Measurements from ENCODE around the gene DSCAM. TPM values are rescaled to one million over a fixed set of nuclear protein-coding genes. Genes with fewer than 3 reads are reported as not detected.

Gene DSCAM
- total RNA-seq, 1 donor: not detected

DNA sequence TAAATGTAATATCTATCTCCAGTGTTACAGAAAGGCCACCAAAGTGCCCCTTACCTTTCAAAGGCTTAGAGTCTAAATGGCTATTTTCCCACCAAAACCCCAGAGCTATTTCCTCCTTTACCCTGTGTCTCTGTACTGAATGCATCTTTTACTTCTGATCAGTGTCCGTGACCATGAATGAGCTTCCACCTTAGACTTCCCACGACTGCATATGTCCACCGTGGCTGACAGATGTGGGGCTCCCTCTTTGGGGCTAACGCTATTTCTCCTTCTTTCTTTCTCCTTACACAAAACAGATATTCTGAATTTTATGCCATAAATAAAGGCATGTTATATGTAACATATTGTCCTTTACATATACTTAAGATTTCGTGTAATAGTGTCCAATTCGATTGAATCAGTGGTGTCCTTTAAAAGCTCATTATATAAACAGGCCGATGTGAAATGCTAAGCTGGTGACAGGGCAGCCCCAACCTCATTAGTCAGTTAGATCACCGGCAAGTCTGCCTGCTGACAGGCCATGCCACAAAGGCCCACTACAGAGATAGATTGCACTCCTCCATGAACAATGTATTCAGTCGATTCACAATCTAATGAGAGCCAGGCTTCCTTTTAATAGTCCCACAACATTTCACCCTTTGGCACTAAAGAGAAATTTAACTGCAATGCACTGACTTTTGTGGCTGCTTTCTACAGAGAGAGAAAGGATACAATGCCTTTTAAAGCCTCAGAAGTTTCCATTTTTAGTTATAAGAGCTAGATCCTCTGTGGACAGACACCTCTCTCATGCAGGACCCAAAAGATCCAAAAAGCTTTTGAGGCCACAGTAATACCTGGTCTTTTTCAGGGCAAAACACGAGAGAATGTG lies 681.8 kb downstream of the DSCAM start:
- H3K4me1 ChIP-seq (ENCODE audit: insufficient read depth, low read length): no peaks in the 10 kb centered on the region
- H3K36me3 ChIP-seq (ENCODE audit: insufficient read depth, low read length): no peaks in the 10 kb centered on the region
- no peak overlapping the region for H2AFZ ChIP-seq (ENCODE audit: low read length)
- TF ChIP-seq, protein P1, sequence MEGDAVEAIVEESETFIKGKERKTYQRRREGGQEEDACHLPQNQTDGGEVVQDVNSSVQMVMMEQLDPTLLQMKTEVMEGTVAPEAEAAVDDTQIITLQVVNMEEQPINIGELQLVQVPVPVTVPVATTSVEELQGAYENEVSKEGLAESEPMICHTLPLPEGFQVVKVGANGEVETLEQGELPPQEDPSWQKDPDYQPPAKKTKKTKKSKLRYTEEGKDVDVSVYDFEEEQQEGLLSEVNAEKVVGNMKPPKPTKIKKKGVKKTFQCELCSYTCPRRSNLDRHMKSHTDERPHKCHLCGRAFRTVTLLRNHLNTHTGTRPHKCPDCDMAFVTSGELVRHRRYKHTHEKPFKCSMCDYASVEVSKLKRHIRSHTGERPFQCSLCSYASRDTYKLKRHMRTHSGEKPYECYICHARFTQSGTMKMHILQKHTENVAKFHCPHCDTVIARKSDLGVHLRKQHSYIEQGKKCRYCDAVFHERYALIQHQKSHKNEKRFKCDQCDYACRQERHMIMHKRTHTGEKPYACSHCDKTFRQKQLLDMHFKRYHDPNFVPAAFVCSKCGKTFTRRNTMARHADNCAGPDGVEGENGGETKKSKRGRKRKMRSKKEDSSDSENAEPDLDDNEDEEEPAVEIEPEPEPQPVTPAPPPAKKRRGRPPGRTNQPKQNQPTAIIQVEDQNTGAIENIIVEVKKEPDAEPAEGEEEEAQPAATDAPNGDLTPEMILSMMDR (IDR thresholded peaks at IDR 0.05; ENCODE audit: extremely low read depth, low read depth, low read length): no peak
- no peak for DNase-seq (ENCODE audit: insufficient read length, low spot score, missing footprints)
- H3K9me3 ChIP-seq (ENCODE audit: low read depth, low read length): peaks cover 2% of the 10 kb centered on the region
- H3K4me2 ChIP-seq (ENCODE audit: insufficient read depth, low read length): no peak overlapping the region
- no peak overlapping the region for H3K4me3 ChIP-seq (ENCODE audit: insufficient read depth, low read length)
- H3K27me3 ChIP-seq (ENCODE audit: insufficient read depth, low read length): no peaks in the 10 kb centered on the region
- no peaks in the 10 kb centered on the region for H4K20me1 ChIP-seq (ENCODE audit: insufficient read depth, low read length)
- H3K79me2 ChIP-seq (ENCODE audit: insufficient read depth, low read length): no peaks in the 10 kb centered on the region
- H3K27ac ChIP-seq (ENCODE audit: low read depth, low read length): no peak overlapping the region

DNA sequence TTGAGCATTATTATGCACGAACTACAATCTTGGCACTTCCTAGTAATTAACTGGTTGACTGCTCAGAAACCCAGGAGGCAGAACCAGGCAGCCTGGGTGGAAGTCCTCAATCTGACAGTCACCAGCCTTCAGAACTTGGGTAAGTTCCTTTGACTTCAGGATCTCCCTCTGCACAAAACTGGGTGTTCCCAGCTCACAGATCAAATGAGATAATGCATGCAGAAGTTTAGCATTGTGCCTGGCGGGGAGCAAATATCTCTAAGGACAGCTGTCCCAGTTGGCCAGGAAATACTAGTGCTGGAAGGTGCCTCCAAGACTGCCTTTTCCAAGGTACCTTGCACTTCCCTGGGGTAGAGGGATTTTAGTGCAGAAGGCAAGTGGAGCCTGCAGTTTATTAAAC lies 684.9 kb downstream of the DSCAM start:
- H3K27me3 ChIP-seq (ENCODE audit: insufficient read depth, low read length): no peaks in the 10 kb centered on the region
- no peak overlapping the region for H2AFZ ChIP-seq (ENCODE audit: low read length)
- no peak overlapping the region for H3K4me2 ChIP-seq (ENCODE audit: insufficient read depth, low read length)
- TF ChIP-seq, protein P1 (IDR thresholded peaks at IDR 0.05; ENCODE audit: extremely low read depth, low read depth, low read length): no peak
- H4K20me1 ChIP-seq (ENCODE audit: insufficient read depth, low read length): no peaks in the 10 kb centered on the region
- no peaks in the 10 kb centered on the region for H3K4me1 ChIP-seq (ENCODE audit: insufficient read depth, low read length)
- H3K79me2 ChIP-seq (ENCODE audit: insufficient read depth, low read length): no peaks in the 10 kb centered on the region
- no peak overlapping the region for H3K27ac ChIP-seq (ENCODE audit: low read depth, low read length)
- DNase-seq (ENCODE audit: insufficient read length, low spot score, missing footprints): no peak
- no peaks in the 10 kb centered on the region for H3K9me3 ChIP-seq (ENCODE audit: low read depth, low read length)
- H3K36me3 ChIP-seq (ENCODE audit: insufficient read depth, low read length): no peaks in the 10 kb centered on the region
- no peak overlapping the region for H3K4me3 ChIP-seq (ENCODE audit: insufficient read depth, low read length)

DNA sequence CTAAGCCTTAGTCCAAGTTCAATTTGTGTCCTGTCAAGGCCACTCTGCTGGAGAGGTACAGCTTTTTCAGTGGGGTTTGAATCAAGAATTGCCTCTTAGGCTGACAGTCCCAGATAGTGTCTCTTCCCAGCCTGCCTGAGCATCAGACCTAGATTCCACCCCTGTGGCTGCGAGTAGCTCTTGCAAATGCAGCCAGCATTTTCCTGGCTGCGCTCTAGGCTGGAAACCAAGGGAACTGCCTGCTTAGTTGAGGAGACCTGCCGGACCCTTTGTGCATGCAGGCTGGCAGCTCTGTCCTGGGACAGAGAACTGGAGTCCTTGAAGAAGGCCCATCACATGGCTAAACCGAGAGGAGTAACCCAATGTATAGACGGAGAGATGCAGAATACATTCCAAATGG lies 686.0 kb downstream of the DSCAM start:
- H3K36me3 ChIP-seq (ENCODE audit: insufficient read depth, low read length): no peaks in the 10 kb centered on the region
- no peak overlapping the region for H3K4me3 ChIP-seq (ENCODE audit: insufficient read depth, low read length)
- H3K4me1 ChIP-seq (ENCODE audit: insufficient read depth, low read length): no peaks in the 10 kb centered on the region
- TF ChIP-seq, protein P1 (IDR thresholded peaks at IDR 0.05; ENCODE audit: extremely low read depth, low read depth, low read length): no peak
- DNase-seq (ENCODE audit: insufficient read length, low spot score, missing footprints): no peak
- no peak overlapping the region for H3K27ac ChIP-seq (ENCODE audit: low read depth, low read length)
- no peaks in the 10 kb centered on the region for H3K9me3 ChIP-seq (ENCODE audit: low read depth, low read length)
- H3K27me3 ChIP-seq (ENCODE audit: insufficient read depth, low read length): no peaks in the 10 kb centered on the region
- H3K4me2 ChIP-seq (ENCODE audit: insufficient read depth, low read length): no peak overlapping the region
- no peaks in the 10 kb centered on the region for H3K79me2 ChIP-seq (ENCODE audit: insufficient read depth, low read length)
- H2AFZ ChIP-seq (ENCODE audit: low read length): no peak overlapping the region
- H4K20me1 ChIP-seq (ENCODE audit: insufficient read depth, low read length): no peaks in the 10 kb centered on the region

DNA sequence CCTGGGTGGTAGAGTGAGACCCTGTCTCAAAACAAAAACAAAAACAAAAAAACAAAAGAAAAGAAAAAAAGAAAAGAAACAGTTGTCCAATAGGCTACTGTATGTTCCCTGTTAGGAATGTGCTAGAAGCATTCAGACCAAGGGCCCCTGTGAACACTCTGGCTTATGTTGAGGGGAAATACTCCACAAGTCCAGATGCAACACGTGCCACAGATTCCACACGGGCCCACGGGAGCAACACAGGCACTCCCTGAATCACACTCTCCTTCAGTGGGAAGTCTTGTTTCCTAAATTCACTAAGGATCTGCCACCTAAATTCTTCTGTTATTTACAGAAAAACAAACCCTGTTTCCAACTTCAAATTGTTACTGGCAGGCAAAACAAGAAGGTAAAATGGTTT lies 688.6 kb downstream of the DSCAM start:
- TF ChIP-seq, protein P1 (IDR thresholded peaks at IDR 0.05; ENCODE audit: extremely low read depth, low read depth, low read length): no peak
- Histone ChIP-seq H3K4me2 (ENCODE audit: insufficient read depth, low read length) (no peak overlapping the region), H3K4me1 (ENCODE audit: insufficient read depth, low read length) (no peaks in the 10 kb centered on the region), H4K20me1 (ENCODE audit: insufficient read depth, low read length) (no peaks in the 10 kb centered on the region), H3K27ac (ENCODE audit: low read depth, low read length) (no peak overlapping the region), H3K27me3 (ENCODE audit: insufficient read depth, low read length) (no peaks in the 10 kb centered on the region), H3K79me2 (ENCODE audit: insufficient read depth, low read length) (no peaks in the 10 kb centered on the region), H2AFZ (ENCODE audit: low read length) (no peak overlapping the region), H3K9me3 (ENCODE audit: low read depth, low read length) (no peaks in the 10 kb centered on the region), H3K4me3 (ENCODE audit: insufficient read depth, low read length) (no peak overlapping the region), H3K36me3 (ENCODE audit: insufficient read depth, low read length) (no peaks in the 10 kb centered on the region)
- DNase-seq (ENCODE audit: insufficient read length, low spot score, missing footprints): no peak

Measured in osteoblast (primary cell).